ENCODE measurements around the gene CELSR1.
A peak's percentile ranks its signal among the peaks of the same experiment; 100 is the strongest.

Gene CELSR1

DNA sequence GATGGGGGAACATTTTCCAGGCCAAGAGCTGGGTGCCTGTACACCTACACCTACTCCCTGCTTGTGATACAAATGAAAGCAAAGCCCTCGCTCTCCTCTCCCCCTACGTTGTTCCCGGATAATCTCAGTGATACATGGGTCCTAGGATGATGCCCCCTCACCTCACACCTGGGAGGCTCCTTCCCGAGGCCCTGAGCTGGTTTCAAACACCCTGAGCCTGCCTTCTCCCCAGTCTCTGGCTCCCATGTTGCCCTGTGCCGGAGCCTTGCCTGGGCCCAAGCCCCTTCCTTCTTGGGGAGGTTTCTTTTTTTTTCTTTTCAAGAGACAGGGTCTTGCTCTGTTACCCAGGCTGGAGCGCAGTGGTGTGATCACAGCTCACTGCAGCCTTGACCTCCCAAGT, 178.7 kb downstream of the CELSR1 start:
- peaks cover 49% of the 10 kb centered on the region for H3K36me3 ChIP-seq

DNA sequence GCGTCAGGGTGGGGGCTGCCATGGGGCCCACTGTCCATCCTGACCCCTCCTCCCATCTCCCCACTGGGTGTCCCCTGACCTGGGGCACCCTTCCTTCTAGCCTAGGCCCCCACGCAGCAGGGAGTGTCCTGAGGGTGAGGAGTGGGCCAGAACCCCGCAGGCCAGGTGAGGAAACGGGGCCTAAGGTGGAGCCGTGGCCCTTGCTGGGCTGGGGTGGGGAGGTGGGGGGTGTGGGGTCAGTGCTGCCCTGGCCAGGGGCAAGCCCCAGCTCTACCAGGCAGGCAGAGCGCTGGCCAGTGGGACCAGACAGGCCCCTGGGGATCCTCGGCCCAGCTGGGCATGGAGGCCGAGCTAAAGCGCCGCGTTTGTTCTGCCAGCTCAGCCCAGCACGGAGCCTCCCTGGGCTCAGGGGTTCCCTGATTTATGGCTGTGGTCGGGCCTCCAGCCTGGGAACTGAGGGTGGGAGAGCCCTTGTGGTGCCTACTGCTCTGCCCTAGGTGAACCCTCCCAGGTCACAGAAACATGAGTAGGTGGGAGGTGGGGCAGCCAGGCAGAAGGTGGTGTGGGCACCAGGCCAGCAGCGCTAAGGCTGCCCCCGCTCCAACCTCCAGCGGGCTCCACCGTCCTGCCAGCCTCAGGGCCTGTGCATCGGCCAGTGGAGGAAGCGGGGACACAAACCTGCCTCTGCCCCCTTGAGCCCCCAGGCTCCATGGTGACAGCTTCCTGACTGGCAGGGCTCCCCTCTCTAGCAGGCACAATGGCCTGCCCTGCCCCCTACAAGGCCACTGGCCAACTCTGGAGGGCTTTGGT, 179.5 kb downstream of the CELSR1 start:
- peaks cover 58% of the 10 kb centered on the region for H3K36me3 ChIP-seq
- TF ChIP-seq CTCF (IDR thresholded peaks at IDR 0.05) = no peak

More for the DNA sequence above, 178.7 kb downstream of the CELSR1 start:
- Histone ChIP-seq H3K9me3 (no peaks in the 10 kb centered on the region), H3K4me3 (ENCODE audit: low read depth in 1 of 2, low read length in 1 of 2) (no peak overlapping the region), H3K27me3 (no peaks in the 10 kb centered on the region), H3K27ac (no peak overlapping the region), H3K4me1 (ENCODE audit: control insufficient read depth in 1 of 2, insufficient read depth in 1 of 2, low read depth in 1 of 2, low read length in 1 of 2) (no peaks in the 10 kb centered on the region)
- TF ChIP-seq CTCF (IDR thresholded peaks at IDR 0.05) = no peak

DNA sequence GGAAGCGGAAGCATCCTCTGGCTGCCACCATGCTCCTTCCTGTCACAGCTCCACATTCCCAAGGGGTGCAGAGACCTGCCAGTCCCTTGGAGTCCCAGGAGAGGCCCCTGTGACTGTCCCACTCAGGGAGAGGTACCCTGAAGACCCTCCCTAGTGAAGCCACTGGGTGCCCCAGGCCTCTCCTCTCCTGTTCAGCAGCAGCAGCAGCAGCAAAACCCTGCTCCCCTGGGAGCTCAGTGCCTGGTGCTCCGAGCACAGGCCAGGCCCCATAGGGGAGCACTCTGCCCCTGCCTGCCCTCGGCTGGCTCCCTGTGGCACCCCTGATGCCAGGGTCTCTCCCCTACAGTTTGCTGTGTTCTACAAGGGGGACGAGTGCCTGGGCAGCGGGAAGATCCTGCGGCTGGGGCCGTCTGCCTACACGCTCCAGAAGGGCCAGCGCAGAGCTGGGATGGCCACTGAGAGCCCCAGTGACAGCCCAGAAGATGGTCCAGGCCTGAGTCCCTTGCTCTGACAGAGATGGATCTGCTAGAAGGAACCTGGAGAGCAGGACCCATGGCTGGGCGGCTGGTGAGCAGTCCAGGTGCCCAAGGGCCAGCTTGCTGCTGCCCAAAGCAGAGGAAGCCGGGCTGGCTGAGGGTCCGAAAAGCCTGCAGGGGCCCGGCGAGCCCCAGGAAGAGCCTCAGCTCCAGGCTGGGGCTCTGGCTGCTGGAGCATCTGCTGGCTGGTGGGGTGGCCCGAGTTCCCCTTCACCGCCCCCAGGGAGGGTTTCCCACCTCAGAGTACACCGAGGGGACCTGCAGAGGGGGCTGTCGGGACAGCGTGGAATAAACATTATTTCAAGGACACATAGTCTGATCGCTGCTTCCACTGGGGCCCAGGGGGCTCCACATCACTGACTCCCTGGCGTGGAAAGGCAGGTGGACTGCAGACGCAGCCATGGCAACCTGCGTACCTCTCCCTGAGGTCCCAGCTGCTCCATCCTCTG, 180.6 kb downstream of the CELSR1 start:
- Histone ChIP-seq H3K27me3 (no peaks in the 10 kb centered on the region), H3K27ac (no peak overlapping the region), H3K4me3 (ENCODE audit: low read depth in 1 of 2, low read length in 1 of 2) (no peak overlapping the region), H3K4me1 (ENCODE audit: control insufficient read depth in 1 of 2, insufficient read depth in 1 of 2, low read depth in 1 of 2, low read length in 1 of 2) (no peaks in the 10 kb centered on the region), H3K9me3 (no peaks in the 10 kb centered on the region), H3K36me3 (peaks cover 69% of the 10 kb centered on the region)
- TF ChIP-seq CTCF (IDR thresholded peaks at IDR 0.05) = no peak

More for the DNA sequence above, 179.5 kb downstream of the CELSR1 start:
- no peak overlapping the region for H3K27ac ChIP-seq
- no peak overlapping the region for H3K4me3 ChIP-seq (ENCODE audit: low read depth in 1 of 2, low read length in 1 of 2)
- H3K27me3 ChIP-seq = no peaks in the 10 kb centered on the region
- no peaks in the 10 kb centered on the region for H3K9me3 ChIP-seq
- H3K4me1 ChIP-seq (ENCODE audit: control insufficient read depth in 1 of 2, insufficient read depth in 1 of 2, low read depth in 1 of 2, low read length in 1 of 2) = no peaks in the 10 kb centered on the region

DNA sequence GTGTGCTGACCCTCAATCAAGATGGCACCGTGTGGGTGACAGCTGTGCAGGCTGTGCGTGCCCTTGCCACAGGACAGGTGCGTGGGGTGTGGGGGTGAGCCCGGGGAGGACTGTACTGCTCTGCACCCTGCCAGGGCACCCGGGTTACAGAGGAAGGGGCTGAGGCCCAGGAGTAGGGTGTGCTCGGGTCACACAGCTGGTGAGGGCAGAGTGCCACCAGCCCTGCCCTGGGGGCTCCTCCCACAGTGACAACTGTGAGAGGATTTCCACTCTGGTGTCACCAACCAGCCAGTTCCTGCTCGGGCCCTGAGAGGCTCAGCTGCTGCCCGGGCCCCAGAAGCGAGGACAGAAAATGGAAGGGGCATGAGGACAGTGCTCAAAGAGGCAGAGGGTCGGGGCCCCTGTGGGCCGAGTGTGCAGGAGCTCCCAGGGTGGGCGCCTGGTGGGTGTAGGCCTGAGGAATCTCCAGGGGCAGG, 181.4 kb downstream of the CELSR1 start:
- H3K9me3 ChIP-seq = no peaks in the 10 kb centered on the region
- no peak overlapping the region for H3K4me3 ChIP-seq (ENCODE audit: low read depth in 1 of 2, low read length in 1 of 2)
- peaks cover 77% of the 10 kb centered on the region for H3K36me3 ChIP-seq
- no peaks in the 10 kb centered on the region for H3K4me1 ChIP-seq (ENCODE audit: control insufficient read depth in 1 of 2, insufficient read depth in 1 of 2, low read depth in 1 of 2, low read length in 1 of 2)
- TF ChIP-seq CTCF (IDR thresholded peaks at IDR 0.05) = no peak
- H3K27ac ChIP-seq = no peak overlapping the region
- H3K27me3 ChIP-seq = no peaks in the 10 kb centered on the region

GRCh38 chr22:46355369-46355995, 181.9 kb downstream of the CELSR1 start:
- Histone ChIP-seq H3K27ac (no peak overlapping the region), H3K4me3 (ENCODE audit: low read depth in 1 of 2, low read length in 1 of 2) (no peak overlapping the region), H3K27me3 (no peaks in the 10 kb centered on the region), H3K36me3 (peaks cover 82% of the 10 kb centered on the region), H3K4me1 (ENCODE audit: control insufficient read depth in 1 of 2, insufficient read depth in 1 of 2, low read depth in 1 of 2, low read length in 1 of 2) (no peaks in the 10 kb centered on the region), H3K9me3 (no peaks in the 10 kb centered on the region)
- peak; percentile 22 for TF ChIP-seq CTCF (IDR thresholded peaks at IDR 0.05)
